Epithelial cell of esophagus (primary cell): ENCODE measurements around the gene PPM1B.

Experiments used
- DNase-seq: peaks from one replicate; pipeline ENCODE4 v3.0.0; 2010; ENCODE audit warnings: low read depth
- H3K4me3 ChIP-seq: 2 replicates; pipeline ENCODE4 v1.5.1; 2011; ENCODE audit warnings: mild to moderate bottlenecking, low read length, control low read depth
- TF ChIP-seq, protein P1 (sequence below): IDR thresholded peaks from 2 replicates; pipeline ENCODE4 v1.5.1; 2011; ENCODE audit warnings: low read depth, mild to moderate bottlenecking, low read length, control low read depth, inconsistent platforms; ENCODE audit not compliant: insufficient read depth; ENCODE audit errors: missing control alignments

The PPM1B gene

GRCh38 chr2:44168681-44169154, at the start of gene PPM1B:
Gene PPM1B, plus strand, starts transcription at chr2:44168875. Its CDS starts 32,325 bp downstream, at chr2:44201200.
- no peak for DNase-seq
- TF ChIP-seq, protein P1, sequence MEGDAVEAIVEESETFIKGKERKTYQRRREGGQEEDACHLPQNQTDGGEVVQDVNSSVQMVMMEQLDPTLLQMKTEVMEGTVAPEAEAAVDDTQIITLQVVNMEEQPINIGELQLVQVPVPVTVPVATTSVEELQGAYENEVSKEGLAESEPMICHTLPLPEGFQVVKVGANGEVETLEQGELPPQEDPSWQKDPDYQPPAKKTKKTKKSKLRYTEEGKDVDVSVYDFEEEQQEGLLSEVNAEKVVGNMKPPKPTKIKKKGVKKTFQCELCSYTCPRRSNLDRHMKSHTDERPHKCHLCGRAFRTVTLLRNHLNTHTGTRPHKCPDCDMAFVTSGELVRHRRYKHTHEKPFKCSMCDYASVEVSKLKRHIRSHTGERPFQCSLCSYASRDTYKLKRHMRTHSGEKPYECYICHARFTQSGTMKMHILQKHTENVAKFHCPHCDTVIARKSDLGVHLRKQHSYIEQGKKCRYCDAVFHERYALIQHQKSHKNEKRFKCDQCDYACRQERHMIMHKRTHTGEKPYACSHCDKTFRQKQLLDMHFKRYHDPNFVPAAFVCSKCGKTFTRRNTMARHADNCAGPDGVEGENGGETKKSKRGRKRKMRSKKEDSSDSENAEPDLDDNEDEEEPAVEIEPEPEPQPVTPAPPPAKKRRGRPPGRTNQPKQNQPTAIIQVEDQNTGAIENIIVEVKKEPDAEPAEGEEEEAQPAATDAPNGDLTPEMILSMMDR, result no peak
- peak within 1 kb of the TSS; percentile 80 for H3K4me3 ChIP-seq

DNA sequence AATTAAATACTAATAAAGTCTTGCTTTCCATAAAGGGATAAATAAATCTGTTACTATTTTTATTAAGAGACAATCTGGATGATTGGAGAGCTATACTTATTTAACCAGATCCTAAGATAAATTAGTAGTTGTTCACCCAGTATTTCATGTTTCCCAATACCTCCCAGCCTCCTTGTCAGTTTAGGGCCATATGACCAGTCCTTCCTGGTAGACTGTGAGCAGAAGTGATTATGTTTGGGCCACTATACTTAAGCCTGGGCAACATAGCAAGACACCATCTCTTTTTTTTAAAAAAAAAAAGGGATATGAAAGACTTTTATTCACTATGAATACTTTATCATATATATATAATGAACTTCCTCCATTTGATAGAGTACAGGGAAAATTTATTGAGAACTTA, 48.8 kb upstream of the PPM1B start:
- TF ChIP-seq, protein P1, result no peak
- H3K4me3 ChIP-seq, result no peak overlapping the region
- peak; percentile 18 for DNase-seq

DNA sequence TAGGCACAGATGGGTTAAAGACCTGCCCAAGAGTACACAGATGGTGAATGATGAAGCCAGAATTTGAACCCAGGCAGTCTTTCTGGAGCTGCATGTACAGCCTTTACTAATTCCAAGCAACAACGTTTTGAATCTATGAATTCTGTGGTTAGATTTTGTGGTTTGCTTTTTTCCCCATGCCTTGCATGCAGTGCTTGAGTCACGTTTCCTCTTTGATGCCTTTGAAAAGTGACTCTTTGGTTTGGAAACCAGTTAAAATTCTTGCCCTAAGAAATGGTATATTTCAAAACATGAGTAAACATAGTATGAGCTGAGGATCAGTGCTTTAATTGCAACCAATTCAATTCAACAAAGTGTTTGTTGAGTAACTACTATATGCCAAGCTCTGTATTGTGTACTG, 48.2 kb upstream of the PPM1B start:
- peak; percentile 75 for DNase-seq
- TF ChIP-seq, protein P1, result no peak
- no peak overlapping the region for H3K4me3 ChIP-seq

GRCh38 chr2:44121899-44122298, 46.8 kb upstream of the PPM1B start:
- DNase-seq, result no peak
- H3K4me3 ChIP-seq, result no peak overlapping the region
- TF ChIP-seq, protein P1, result no peak

DNA sequence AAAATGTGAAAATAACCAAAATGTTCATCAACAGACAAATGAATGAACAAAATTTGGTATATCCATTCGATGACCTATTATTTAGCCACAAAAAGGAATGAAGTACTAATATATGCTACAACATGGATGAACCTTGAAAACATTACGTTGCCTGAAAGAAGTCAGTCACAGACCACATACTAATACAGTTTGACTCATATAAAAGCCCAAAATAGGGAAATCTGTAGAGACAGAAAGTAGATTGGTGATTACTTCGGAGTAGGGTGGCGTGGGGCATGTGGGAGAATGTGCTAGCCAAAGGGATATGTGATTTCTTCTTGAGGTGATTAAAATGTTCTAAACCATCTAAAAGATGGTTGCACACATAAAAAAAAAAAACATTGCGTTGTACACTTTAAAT, 44.2 kb upstream of the PPM1B start:
- TF ChIP-seq, protein P1, result no peak
- no peak overlapping the region for H3K4me3 ChIP-seq
- no peak for DNase-seq

DNA sequence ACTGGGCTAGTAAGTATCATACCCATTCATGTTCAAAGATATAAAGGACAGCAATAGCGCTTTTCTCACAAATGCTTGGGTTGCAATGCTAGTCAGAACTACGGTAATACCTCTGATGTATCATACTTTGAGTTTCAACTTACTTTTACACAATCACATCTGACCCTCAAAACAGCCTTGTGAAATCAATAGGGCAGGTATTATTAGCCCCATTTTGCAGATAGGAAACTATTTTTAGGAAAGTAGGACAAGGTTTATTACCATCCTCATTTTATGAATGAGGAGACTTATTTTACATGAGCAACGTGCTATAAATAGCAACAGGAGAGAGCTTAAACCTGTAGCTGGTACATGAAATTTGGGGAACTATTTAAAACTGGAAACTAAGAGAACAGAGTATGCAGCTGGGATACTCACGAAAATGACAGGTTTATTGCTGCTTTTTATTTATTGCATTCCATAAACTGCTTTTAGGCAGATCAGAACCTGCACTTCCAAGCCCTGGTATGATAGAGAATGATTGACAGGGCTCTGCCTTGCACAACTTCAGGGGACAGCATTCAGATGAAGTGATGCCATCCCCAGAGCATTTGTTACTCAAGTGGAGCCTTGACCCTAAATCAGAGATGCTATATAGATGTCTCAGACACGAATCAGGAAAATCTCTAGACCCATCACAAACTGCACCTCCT, 42.4 kb upstream of the PPM1B start:
- DNase-seq, result peak; percentile 77
- no peak overlapping the region for H3K4me3 ChIP-seq
- TF ChIP-seq, protein P1, result no peak

DNA sequence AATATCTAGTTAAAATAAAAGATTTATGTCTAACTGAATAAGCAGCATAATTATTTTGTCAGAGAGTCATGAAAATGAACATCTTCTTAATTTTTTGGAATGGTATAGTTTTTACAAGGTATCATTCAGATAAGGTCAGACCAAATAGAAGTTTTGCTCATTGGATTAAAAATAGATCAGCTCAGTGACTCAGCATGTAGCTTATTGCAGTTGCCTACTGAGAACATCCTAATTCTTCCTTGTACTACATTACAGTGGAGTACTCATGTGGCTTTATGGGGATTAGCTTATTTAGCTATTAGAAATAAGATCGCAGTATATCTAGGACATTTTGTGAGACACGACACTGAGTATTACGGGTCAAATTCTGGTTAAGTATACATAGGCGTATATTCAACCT, 38.2 kb upstream of the PPM1B start:
- TF ChIP-seq, protein P1, result no peak
- peak; percentile 32 for DNase-seq
- H3K4me3 ChIP-seq, result no peak overlapping the region
